Right lobe of liver (tissue), 6 donors: ENCODE measurements around the gene PDZD2. TPM values are rescaled to one million over a fixed set of nuclear protein-coding genes. Genes with fewer than 3 reads are reported as not detected.

ENCODE experiments used
- ATAC-seq, 4 donors: fragments of 200-7000 bp; cut with Tn5 transposase; one replicate each; pipeline ENCODE4 v1.9.1; 2020; ENCODE audit warnings: mild to moderate bottlenecking in 4 of 4, moderate library complexity in 4 of 4
- DNase-seq, 3 donors: peaks; one replicate each; pipeline ENCODE4 v3.0.0-alpha.2; 2020
- H3K27ac ChIP-seq, 3 donors: fragments of 200-600 bp; one replicate each; pipeline ENCODE4 v1.8.0; 2022
- H3K27me3 ChIP-seq, 2 donors: fragments of 200-600 bp; one replicate each; pipeline ENCODE4 v1.8.0; 2022
- H3K36me3 ChIP-seq, 4 donors: fragments of 200-600 bp; sonication (generic) in 1 of 4; one replicate each; pipeline versions ENCODE4 v1.5.1 to v1.8.0; 2017 to 2022; ENCODE audit warnings: control low read depth in 1 of 4
- H3K4me1 ChIP-seq, 4 donors: fragments of 200-600 bp; sonication (generic) in 1 of 4; one replicate each; pipeline versions ENCODE4 v1.5.1 to v1.8.0; 2017 to 2022; ENCODE audit warnings: control low read depth in 1 of 4
- H3K4me3 ChIP-seq, 3 donors: fragments of 200-600 bp; one replicate each; pipeline ENCODE4 v1.8.0; 2022
- H3K9me3 ChIP-seq, 4 donors: fragments of 200-600 bp; sonication (generic) in 1 of 4; one replicate each; pipeline versions ENCODE4 v1.5.1 to v1.8.0; 2017 to 2022; ENCODE audit warnings: control low read depth in 1 of 4
- POLR2A ChIP-seq: fragments of 450-650 bp; IDR thresholded peaks from one replicate; pipeline ENCODE4 v1.6.1; 2017; ENCODE audit warnings: antibody characterized with exemption, mild to moderate bottlenecking
- WGBS: methylation state at CpG from one replicate; pipeline ENCODE4 v1.1.6; 2018; ENCODE audit warnings: low coverage, low lambda C conversion rate; ENCODE audit not compliant: insufficient coverage; ENCODE audit errors: missing lambda C conversion rate; 5-methylcytosine and 5-hydroxymethylcytosine counted together
- intact Hi-C, 2 donors: fragments of 100-400 bp; cut with DNase I; formaldehyde crosslinking; loops; one replicate each; pipeline versions ENCODE4 v1.11.2 to v1.14.1; 2022
- total RNA-seq, 6 experiments: library from RNA; depleted of rRNA in 2 of 6; stranded (reverse); fragments of >200 nt in 2 of 6; fragmentation: NEBNext Ultra II Directional in 3 of 6; extraction: Animal tissue kit (Norgen Biotek cat#: 25700) in 3 of 6; gene quantifications; one replicate each; pipeline versions ENCODE4 v1.1.0 to v1.2.4, GENCODE V29; 2016 to 2023
- TF ChIP-seq, protein P1 (sequence below), 4 donors: fragments of 200-600 bp in 3 of 4; fragments of 450-650 bp in 1 of 4; IDR thresholded peaks; one replicate each; pipeline versions ENCODE4 v1.5.1 to v1.8.0; 2016 to 2022; ENCODE audit warnings: antibody characterized with exemption in 4 of 4, mild to moderate bottlenecking in 2 of 4
- donor health status: DM: no; HTN: yes; CAD: no.
- donor health status: DM: no; HTN: no; CAD: no.
- donor health status: DM: no; HTN: no; CAD: no.
- donor health status: DM: no; HTN: yes; CAD: no.
- donor health status: DM: no; HTN: yes; CAD: no.

Gene PDZD2
- total RNA-seq, 6 experiments from 2014 or later: 0.43 to 1.9 (median 0.88) TPM

DNA sequence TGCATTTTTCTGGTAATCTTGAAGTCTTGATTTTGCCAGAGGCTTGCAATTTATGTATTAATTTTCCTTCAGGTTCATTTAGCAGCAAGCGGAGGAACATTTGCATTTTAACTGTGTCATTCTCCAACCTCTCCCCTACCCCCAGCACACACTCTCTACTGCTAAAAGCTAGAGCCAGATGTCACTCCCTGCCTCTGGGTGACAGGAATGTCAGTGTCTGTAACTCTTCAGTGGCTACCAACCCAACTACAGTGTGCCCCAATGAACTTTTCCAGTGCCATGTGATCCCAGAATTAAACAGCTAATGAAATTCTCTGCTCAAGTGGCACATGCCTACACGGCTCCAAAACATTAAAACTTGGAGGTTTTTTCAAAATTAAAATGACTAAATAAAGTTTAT is 274.9 kb downstream of the PDZD2 start:
- TF ChIP-seq POLR2A: no peak
- TF ChIP-seq, protein P1, sequence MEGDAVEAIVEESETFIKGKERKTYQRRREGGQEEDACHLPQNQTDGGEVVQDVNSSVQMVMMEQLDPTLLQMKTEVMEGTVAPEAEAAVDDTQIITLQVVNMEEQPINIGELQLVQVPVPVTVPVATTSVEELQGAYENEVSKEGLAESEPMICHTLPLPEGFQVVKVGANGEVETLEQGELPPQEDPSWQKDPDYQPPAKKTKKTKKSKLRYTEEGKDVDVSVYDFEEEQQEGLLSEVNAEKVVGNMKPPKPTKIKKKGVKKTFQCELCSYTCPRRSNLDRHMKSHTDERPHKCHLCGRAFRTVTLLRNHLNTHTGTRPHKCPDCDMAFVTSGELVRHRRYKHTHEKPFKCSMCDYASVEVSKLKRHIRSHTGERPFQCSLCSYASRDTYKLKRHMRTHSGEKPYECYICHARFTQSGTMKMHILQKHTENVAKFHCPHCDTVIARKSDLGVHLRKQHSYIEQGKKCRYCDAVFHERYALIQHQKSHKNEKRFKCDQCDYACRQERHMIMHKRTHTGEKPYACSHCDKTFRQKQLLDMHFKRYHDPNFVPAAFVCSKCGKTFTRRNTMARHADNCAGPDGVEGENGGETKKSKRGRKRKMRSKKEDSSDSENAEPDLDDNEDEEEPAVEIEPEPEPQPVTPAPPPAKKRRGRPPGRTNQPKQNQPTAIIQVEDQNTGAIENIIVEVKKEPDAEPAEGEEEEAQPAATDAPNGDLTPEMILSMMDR (IDR thresholded peaks at IDR 0.05): no peak
- ATAC-seq (no peak), DNase-seq (no peak)
- no peaks in the 10 kb centered on the region for H3K4me1 ChIP-seq
- no peak overlapping the region for H3K4me3 ChIP-seq
- no peaks in the 10 kb centered on the region for H3K27me3 ChIP-seq
- intact Hi-C loops: no loop called here
- H3K36me3 ChIP-seq: no peaks in the 10 kb centered on the region
- no peaks in the 10 kb centered on the region for H3K9me3 ChIP-seq
- WGBS: 75% methylated on average over 2 of the region's 2 CpGs
- H3K27ac ChIP-seq: no peak overlapping the region

GRCh38 chr5:31916327-31916726 is 277.4 kb downstream of the PDZD2 start:
- Histone ChIP-seq H3K4me3 (no peak overlapping the region), H3K9me3 (no peaks in the 10 kb centered on the region), H3K27ac (no peak overlapping the region), H3K27me3 (no peaks in the 10 kb centered on the region), H3K4me1 (no peaks in the 10 kb centered on the region), H3K36me3 (no peaks in the 10 kb centered on the region)
- TF ChIP-seq POLR2A: no peak
- TF ChIP-seq, protein P1 (IDR thresholded peaks at IDR 0.05): no peak
- intact Hi-C loops: no loop called here
- 57% methylated on average over 4 of the region's 8 CpGs for WGBS
- DNase-seq (no peak), ATAC-seq (no peak)

DNA sequence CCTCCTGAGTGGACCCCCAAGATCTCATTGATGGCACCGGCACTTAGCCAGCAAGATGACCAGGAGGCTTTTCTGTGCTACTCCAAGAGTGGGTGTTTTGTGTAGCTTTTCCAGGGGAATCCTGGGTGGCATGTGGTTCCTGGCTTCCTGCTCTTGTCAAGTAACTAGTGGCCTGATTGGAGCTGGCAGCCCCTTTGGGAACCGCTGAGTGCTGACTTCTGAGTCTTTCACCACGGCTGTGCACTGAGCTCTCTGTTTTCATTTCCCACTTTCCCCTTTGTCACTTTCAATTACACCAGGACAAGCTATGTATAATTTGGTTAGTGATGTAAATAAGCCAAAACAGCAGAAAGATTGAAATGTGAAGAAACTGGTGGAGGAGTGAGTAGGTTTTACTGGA is 279.8 kb downstream of the PDZD2 start:
- TF ChIP-seq, protein P1 (IDR thresholded peaks at IDR 0.05): no peak
- TF ChIP-seq POLR2A: no peak
- ATAC-seq (no peak), DNase-seq (no peak)
- Histone ChIP-seq H3K36me3 (no peaks in the 10 kb centered on the region), H3K4me1 (no peaks in the 10 kb centered on the region), H3K4me3 (no peak overlapping the region), H3K27ac (no peak overlapping the region), H3K9me3 (no peaks in the 10 kb centered on the region), H3K27me3 (no peaks in the 10 kb centered on the region)
- intact Hi-C loops: no loop called here
- WGBS: 70% methylated on average over 2 of the region's 3 CpGs

- H3K9me3 ChIP-seq: no peaks in the 10 kb centered on the region
- no peak overlapping the region for H3K27ac ChIP-seq
- DNase-seq: no peak
- no peaks in the 10 kb centered on the region for H3K27me3 ChIP-seq
- H3K4me3 ChIP-seq: no peak overlapping the region
- no peak for ATAC-seq
- 61% methylated on average over 3 of the region's 3 CpGs for WGBS
- no peaks in the 10 kb centered on the region for H3K4me1 ChIP-seq
- no peaks in the 10 kb centered on the region for H3K36me3 ChIP-seq
- intact Hi-C loops: no loop called here
- TF ChIP-seq, protein P1 (IDR thresholded peaks at IDR 0.05): no peak
- no peak for TF ChIP-seq POLR2A
These were observed 282.9 kb downstream of the PDZD2 start for GRCh38 chr5:31921852-31922305.

- no peak for DNase-seq
- H3K36me3 ChIP-seq: no peaks in the 10 kb centered on the region
- no peak for ATAC-seq
- no peaks in the 10 kb centered on the region for H3K27me3 ChIP-seq
- TF ChIP-seq POLR2A: no peak
- TF ChIP-seq, protein P1 (IDR thresholded peaks at IDR 0.05): no peak
- intact Hi-C loops: no loop called here
- no peaks in the 10 kb centered on the region for H3K9me3 ChIP-seq
- H3K4me1 ChIP-seq: no peaks in the 10 kb centered on the region
- 81% methylated on average over 4 of the region's 5 CpGs for WGBS
- no peak overlapping the region for H3K27ac ChIP-seq
- H3K4me3 ChIP-seq: no peak overlapping the region
These were observed 285.1 kb downstream of the PDZD2 start for GRCh38 chr5:31924005-31924404.
